Measurements from ENCODE around the gene INAVA.

The INAVA gene, protein sequence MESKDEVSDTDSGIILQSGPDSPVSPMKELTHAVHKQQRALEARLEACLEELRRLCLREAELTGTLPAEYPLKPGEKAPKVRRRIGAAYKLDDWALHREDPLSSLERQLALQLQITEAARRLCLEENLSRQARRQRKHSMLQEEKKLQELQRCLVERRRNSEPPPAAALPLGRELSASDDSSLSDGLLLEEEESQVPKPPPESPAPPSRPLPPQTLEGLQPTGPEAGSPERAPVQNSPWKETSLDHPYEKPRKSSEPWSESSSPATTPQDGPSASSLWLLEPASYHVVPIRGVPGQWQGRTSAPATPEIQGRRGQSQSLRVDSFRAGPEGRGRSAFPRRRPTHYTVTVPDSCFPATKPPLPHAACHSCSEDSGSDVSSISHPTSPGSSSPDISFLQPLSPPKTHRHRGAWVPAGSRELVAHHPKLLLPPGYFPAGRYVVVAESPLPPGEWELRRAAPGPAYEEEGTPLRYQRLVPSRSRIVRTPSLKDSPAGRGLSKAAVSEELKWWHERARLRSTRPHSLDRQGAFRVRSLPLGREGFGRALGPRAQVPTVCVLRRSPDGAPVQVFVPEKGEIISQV

DNA sequence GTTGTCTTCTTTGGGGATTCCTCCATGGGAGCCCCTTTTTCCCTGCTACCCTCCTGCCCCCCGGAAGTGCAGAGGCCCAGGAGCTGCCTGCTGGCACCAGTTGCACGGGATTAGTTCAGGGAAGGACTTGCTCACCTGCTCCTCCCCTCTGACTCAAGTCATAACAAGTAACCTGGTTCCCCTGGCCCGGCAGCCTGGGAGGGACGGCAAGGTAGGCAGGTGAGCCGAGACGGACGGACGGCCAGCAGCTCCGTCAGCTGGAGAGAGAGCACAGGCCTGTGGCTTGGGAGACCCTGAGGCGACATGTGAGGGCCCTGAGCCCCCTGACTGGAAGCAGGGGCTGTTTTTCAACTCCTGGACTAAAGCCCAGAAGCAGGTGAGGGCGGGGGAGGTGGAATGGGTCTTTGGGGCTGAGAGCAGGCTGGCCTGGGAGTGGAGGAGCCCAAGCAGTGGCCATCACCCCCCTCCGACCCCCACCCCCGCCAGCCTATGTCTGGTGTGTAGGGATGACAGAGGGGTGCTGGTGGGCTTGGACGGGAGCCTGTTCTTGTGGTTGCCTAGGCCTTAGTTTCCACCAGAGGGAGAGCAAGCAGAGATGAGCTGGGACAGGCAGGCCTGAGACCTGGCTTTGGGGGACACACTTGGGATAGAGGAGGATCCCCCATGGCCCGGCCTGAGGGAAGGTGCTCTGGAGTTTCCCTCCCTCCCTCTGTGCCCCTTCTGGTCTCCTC is at the start of gene INAVA:
INAVA (plus strand) TSS at position 189 of the 731 bp plus-strand sequence. CDS start 3,501 bp downstream, outside the sequence.
- DNase-seq (ENCODE audit: low read depth in 1 of 2, low spot score in 1 of 2) = no peak

GRCh38 chr1:200845360-200845759 is 49.3 kb upstream of the INAVA start:
- DNase-seq (ENCODE audit: low read depth in 1 of 2, low spot score in 1 of 2) = no peak

- no peak for DNase-seq (ENCODE audit: low read depth in 1 of 2, low spot score in 1 of 2)
Measured at GRCh38 chr1:200846398-200846797, 48.3 kb upstream of the INAVA start.

- no peak for DNase-seq (ENCODE audit: low read depth in 1 of 2, low spot score in 1 of 2)
Measured at GRCh38 chr1:200849430-200849829, 45.3 kb upstream of the INAVA start.

- DNase-seq (ENCODE audit: low read depth in 1 of 2, low spot score in 1 of 2) = no peak
Measured at GRCh38 chr1:200850554-200850953, 44.1 kb upstream of the INAVA start.

DNA sequence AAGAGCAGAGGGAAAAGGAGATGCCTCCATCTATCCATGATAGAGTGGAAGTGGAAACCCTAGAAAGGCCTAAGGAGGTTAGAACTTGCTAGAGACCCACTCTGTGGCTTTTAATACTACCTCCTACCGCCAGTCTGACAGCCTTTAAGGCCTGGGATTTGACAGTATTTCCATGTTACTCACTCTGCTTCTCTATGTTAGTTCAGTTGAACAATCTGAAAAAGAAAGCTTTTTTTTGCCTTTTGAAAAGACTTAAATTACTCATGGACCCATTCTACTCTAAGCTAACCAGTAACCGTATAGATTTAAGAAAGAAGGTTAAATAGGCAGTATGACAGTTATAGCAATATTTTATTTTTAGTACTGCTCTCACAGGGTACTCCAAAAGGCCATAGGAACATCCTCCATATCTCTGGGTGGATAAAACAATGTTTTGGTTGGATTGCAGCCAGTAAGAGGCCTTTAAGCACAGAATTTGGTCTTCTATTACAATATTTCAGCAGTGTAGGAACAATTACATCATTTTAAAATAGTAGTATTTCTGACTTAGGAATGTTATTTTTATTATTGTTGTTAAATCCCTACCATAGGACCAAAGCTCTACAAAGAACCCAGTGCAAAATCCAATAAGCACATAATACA is 37.9 kb upstream of the INAVA start:
- no peak for DNase-seq (ENCODE audit: low read depth in 1 of 2, low spot score in 1 of 2)

- DNase-seq (ENCODE audit: low read depth in 1 of 2, low spot score in 1 of 2) = no peak
Measured at GRCh38 chr1:200857804-200858203, 36.9 kb upstream of the INAVA start.

GRCh38 chr1:200861937-200862647 is 32.6 kb upstream of the INAVA start:
- DNase-seq (ENCODE audit: low read depth in 1 of 2, low spot score in 1 of 2) = no peak

DNA sequence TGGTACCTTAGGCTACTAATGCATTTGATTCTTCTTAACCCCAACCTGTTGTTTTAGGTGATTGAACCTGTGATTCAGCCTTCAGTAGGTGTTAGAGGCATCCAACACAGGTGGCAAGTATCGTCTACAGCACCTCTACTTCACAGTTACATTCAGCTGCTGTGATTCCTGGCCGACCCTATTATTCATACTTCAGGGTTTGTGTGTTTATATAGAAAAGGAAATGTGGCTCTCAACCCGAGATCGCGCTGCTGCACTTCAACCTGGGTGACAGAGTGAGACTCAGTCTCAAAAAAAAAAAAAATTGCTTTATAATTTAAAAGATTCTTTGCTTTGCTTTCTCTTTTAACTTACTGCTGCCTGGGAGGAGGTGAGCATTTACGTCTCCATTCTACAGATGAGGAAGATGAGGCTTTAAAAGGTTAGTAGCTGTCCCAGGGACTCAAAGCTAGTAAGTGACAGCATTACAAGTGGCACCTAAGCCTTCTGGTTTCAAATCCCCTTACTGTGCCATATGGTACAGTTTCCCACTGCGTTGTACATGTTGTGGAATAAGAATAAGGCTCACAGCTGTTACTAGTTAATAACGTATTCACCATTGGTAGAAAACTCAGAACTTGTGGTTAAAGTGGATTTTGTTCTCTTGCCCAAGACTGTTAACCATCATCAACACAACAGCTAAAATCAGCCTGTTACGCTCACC is 31.8 kb upstream of the INAVA start:
- no peak for DNase-seq (ENCODE audit: low read depth in 1 of 2, low spot score in 1 of 2)

GRCh38 chr1:200866116-200866515 is 28.6 kb upstream of the INAVA start:
- DNase-seq (ENCODE audit: low read depth in 1 of 2, low spot score in 1 of 2) = no peak

GRCh38 chr1:200866521-200866920 is 28.2 kb upstream of the INAVA start:
- DNase-seq (ENCODE audit: low read depth in 1 of 2, low spot score in 1 of 2) = no peak

DNA sequence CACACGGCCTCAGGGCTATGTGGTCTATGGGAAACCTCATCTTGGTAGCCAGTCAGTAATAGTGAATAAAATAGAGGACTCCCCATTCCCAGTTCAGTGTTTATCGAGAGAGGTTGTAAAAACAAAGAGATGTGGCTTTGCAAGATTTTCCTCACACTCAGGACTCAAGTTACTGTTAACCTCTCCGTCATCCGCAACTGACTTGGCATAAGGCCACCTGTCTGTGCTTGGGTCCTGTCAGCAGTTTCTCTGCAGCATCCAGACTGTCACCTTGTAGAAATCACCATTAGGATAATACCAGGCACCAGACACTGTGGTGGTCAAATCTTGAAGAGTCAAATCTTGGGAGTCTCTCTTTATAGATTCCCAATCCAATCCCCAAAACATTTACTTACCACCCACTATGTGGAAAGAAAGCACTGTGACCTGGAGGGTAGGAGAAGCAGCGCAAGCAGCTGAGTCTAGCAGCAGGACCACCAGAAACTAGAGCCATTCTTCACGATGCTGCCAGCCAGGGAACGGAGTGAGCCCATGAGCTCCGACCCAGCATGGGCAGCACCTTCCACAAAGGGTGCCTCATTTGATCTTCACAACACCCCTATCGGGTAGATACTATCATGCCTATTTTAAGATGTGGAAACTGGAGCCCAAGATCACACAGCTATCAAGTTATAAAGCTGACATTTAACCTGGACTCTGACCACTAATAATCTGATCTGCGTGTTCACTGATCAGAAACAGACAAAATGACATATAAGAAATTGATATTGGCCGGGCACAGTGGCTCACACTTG is 27.5 kb upstream of the INAVA start:
- no peak for DNase-seq (ENCODE audit: low read depth in 1 of 2, low spot score in 1 of 2)

GRCh38 chr1:200869376-200869752 is 25.3 kb upstream of the INAVA start:
- DNase-seq (ENCODE audit: low read depth in 1 of 2, low spot score in 1 of 2) = no peak

- DNase-seq (ENCODE audit: low read depth in 1 of 2, low spot score in 1 of 2) = no peak
Measured at GRCh38 chr1:200869753-200870391, 24.8 kb upstream of the INAVA start.

GRCh38 chr1:200872446-200873115 is 22.1 kb upstream of the INAVA start, which contains the start of gene GPR25:
Gene GPR25, plus strand, starts transcription at chr1:200872981. Its CDS starts 57 bp downstream, at chr1:200873038.
- no peak for DNase-seq (ENCODE audit: low read depth in 1 of 2, low spot score in 1 of 2)

- DNase-seq (ENCODE audit: low read depth in 1 of 2, low spot score in 1 of 2) = no peak
Measured at GRCh38 chr1:200873116-200873670, 21.5 kb upstream of the INAVA start.

- DNase-seq (ENCODE audit: low read depth in 1 of 2, low spot score in 1 of 2) = no peak
Measured at GRCh38 chr1:200873671-200874397, 20.9 kb upstream of the INAVA start.
